Measurements from ENCODE around the gene HNRNPA3. TPM values are rescaled to one million over a fixed set of nuclear protein-coding genes. Genes with fewer than 3 reads are reported as not detected.
A peak's percentile ranks its signal among the peaks of the same experiment; 100 is the strongest.

HNRNPA3 gene
- polyA plus RNA-seq, 3 donors, result 57.1 to 170 (median 155) TPM

- H3K27ac ChIP-seq (ENCODE audit: low read depth, low read length), result no peak overlapping the region
- 74 to 90% (median 87%) methylated on average over 6 of the region's 6 CpGs for WGBS, 3 donors
Observed at GRCh38 chr2:177247693-177248262, 35.2 kb downstream of the HNRNPA3 start.

- 91 to 95% (median 95%) methylated on average over 7 of the region's 7 CpGs for WGBS, 3 donors
- H3K27ac ChIP-seq (ENCODE audit: low read depth, low read length), result no peak overlapping the region
Observed at GRCh38 chr2:177249038-177249437, 36.4 kb downstream of the HNRNPA3 start.

GRCh38 chr2:177250461-177250860 lies 37.9 kb downstream of the HNRNPA3 start:
- peak overlapping the region; percentile 58 for H3K27ac ChIP-seq (ENCODE audit: low read depth, low read length)
- 82 to 89% (median 84%) methylated on average over 5 of the region's 5 CpGs for WGBS, 3 donors

GRCh38 chr2:177251165-177251542 lies 38.6 kb downstream of the HNRNPA3 start:
- H3K27ac ChIP-seq (ENCODE audit: low read depth, low read length), result peak overlapping the region; percentile 68
- WGBS, 3 donors, result 83 to 88% (median 85%) methylated on average over 3 of the region's 3 CpGs

GRCh38 chr2:177252808-177253531 lies 40.4 kb downstream of the HNRNPA3 start:
- WGBS, 3 donors, result 70 to 75% (median 72%) methylated on average over 5 of the region's 5 CpGs
- peak overlapping the region; percentile 23 for H3K27ac ChIP-seq (ENCODE audit: low read depth, low read length)

GRCh38 chr2:177253704-177254103 lies 41.1 kb downstream of the HNRNPA3 start:
- WGBS, 3 donors, result 63 to 81% (median 80%) methylated on average over 3 of the region's 3 CpGs
- no peak overlapping the region for H3K27ac ChIP-seq (ENCODE audit: low read depth, low read length)

GRCh38 chr2:177254433-177255226 lies 42.0 kb downstream of the HNRNPA3 start:
- no peak overlapping the region for H3K27ac ChIP-seq (ENCODE audit: low read depth, low read length)
- 47 to 70% (median 64%) methylated on average over 11 of the region's 11 CpGs for WGBS, 3 donors

GRCh38 chr2:177255227-177255601 lies 42.6 kb downstream of the HNRNPA3 start:
- 35 to 61% (median 58%) methylated on average over 2 of the region's 2 CpGs for WGBS, 3 donors

GRCh38 chr2:177256026-177256425 lies 43.4 kb downstream of the HNRNPA3 start:
- WGBS, 3 donors, result 68 to 81% (median 71%) methylated on average over 2 of the region's 2 CpGs
- H3K27ac ChIP-seq (ENCODE audit: low read depth, low read length), result no peak overlapping the region

More at GRCh38 chr2:177255227-177255601, 42.6 kb downstream of the HNRNPA3 start:
- no peak overlapping the region for H3K27ac ChIP-seq (ENCODE audit: low read depth, low read length)

- WGBS, 3 donors, result 47 to 82% (median 57%) methylated on average over 3 of the region's 3 CpGs
- H3K27ac ChIP-seq (ENCODE audit: low read depth, low read length), result no peak overlapping the region
Observed at GRCh38 chr2:177256695-177257094, 44.1 kb downstream of the HNRNPA3 start.

GRCh38 chr2:177257471-177257870 lies 44.9 kb downstream of the HNRNPA3 start:
- H3K27ac ChIP-seq (ENCODE audit: low read depth, low read length), result no peak overlapping the region
- 66 to 94% (median 85%) methylated on average over 5 of the region's 5 CpGs for WGBS, 3 donors

GRCh38 chr2:177258059-177258458 lies 45.5 kb downstream of the HNRNPA3 start:
- WGBS, 3 donors, result 95 to 98% (median 97%) methylated on average over 2 of the region's 2 CpGs
- no peak overlapping the region for H3K27ac ChIP-seq (ENCODE audit: low read depth, low read length)

GRCh38 chr2:177260379-177260778 lies 47.8 kb downstream of the HNRNPA3 start:
- no peak overlapping the region for H3K27ac ChIP-seq (ENCODE audit: low read depth, low read length)

GRCh38 chr2:177261116-177262060 lies 48.8 kb downstream of the HNRNPA3 start:
- H3K27ac ChIP-seq (ENCODE audit: low read depth, low read length), result no peak overlapping the region
- WGBS, 3 donors, result 16 to 22% (median 16%) methylated on average over 5 of the region's 5 CpGs

More at GRCh38 chr2:177260379-177260778, 47.8 kb downstream of the HNRNPA3 start:
- 23 to 67% (median 61%) methylated on average over 1 of the region's 1 CpG for WGBS, 3 donors

GRCh38 chr2:177262092-177262491 lies 49.5 kb downstream of the HNRNPA3 start:
- H3K27ac ChIP-seq (ENCODE audit: low read depth, low read length), result no peak overlapping the region
- WGBS, 3 donors, result 9 to 21% (median 10%) methylated on average over 2 of the region's 2 CpGs

GRCh38 chr2:177262958-177263450 lies 50.4 kb downstream of the HNRNPA3 start:
- 0 to 1% (median 0%) methylated on average over 6 of the region's 6 CpGs for WGBS, 3 donors
- H3K27ac ChIP-seq (ENCODE audit: low read depth, low read length), result no peak overlapping the region

GRCh38 chr2:177263451-177264208 lies 51.0 kb downstream of the HNRNPA3 start:
- peak overlapping the region; percentile 99 for H3K27ac ChIP-seq (ENCODE audit: low read depth, low read length)
- 0 to 1% (median 0%) methylated on average over 73 to 81 of the region's 81 CpGs for WGBS, 3 donors
